ENCODE data around the gene IMMP1L. TPM values are rescaled to one million over a fixed set of nuclear protein-coding genes. Genes with fewer than 3 reads are reported as not detected.
A peak's percentile ranks its signal among the peaks of the same experiment; 100 is the strongest.

Gene IMMP1L
- total RNA-seq (14.8 and 16.8 TPM in 2 replicates), polyA plus RNA-seq (21.6 and 41.8 TPM in 2 replicates), polyA minus RNA-seq (11.6 and 12.1 TPM in 2 replicates), Bru-seq, nascent RNA (percentile 76 among the genes with signal in this experiment), BruChase-seq, experiment 1, labeled RNA remaining after a 6-hour chase (percentile 55 among the genes with signal in this experiment), BruChase-seq, experiment 2, labeled RNA remaining after a 2-hour chase (percentile 64 among the genes with signal in this experiment)
- 35.9 and 38.8 TPM in 2 replicates for polyA plus RNA-seq (2011; cell fraction: cytosol; rRNA removed)
- polyA plus RNA-seq (2011; cell fraction: nucleus; rRNA removed): 21.4 and 23.0 TPM in 2 replicates
- 14.5 and 18.8 TPM in 2 replicates for polyA plus RNA-seq (2012)
- polyA minus RNA-seq (2011; cell fraction: cytosol; rRNA and poly(A)+ RNA removed): 11.5 TPM
- polyA minus RNA-seq (2011; cell fraction: nucleus; rRNA and poly(A)+ RNA removed): 14.7 and 17.9 TPM in 2 replicates
- long read RNA-seq, transcript IMMP1L-213 (3 exons, 314 nt): major isoform, 16 of 42 reads
- long read RNA-seq, partial matches to known transcripts: 0 of 42 reads
- long read RNA-seq, other reads (novel, unspliced or antisense): 21 of 42 reads

DNA sequence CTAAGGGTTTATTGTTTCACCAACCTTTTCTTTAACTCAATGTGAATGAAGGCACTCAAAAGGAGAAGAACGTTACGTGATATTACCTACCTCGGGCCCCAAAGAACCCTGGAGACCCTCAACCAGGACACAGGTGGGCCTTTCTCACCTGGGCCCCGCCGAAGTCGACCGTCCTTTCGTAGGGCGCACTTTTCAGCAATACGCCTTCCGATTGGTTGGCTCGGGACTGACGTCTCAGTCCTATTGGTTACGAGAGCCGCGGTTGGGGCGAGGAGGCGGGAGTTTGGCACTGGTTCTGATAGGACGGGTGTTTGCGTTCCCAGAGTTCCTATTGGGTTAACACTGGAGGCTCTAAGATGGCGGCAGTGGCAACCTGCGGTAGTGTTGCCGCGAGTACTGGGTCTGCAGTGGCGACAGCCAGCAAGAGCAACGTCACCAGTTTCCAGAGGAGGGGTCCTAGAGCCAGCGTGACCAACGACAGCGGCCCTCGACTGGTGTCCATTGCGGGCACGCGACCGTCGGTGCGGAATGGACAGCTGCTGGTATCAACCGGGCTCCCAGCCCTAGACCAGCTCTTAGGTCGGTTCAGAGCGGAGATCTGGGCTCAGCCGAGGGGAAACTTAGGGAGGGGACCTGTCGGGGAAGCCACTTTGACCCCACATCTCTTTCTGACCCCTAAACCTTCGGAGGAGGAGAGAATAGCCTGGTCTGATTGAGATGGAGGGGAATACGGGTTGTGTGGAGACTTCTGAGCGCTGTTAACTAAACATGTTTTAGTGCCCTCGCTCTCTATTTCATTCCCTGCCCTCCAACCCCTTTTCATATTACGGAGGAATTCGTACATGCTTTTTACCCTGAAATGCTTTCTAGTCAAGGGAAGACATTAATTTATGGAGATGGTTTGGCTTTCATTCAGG is at the start of gene IMMP1L, which contains the start of gene ELP4:
IMMP1L (minus strand) TSS at position 194 of the 917 bp plus-strand sequence. CDS start 46,346 bp downstream, outside the sequence.
ELP4 (plus strand) TSS at position 339 of the 917 bp plus-strand sequence; CDS start at position 357, 18 bp downstream.
- H3K4me3 ChIP-seq (replicated peaks in 1 of 3; ENCODE audit: insufficient read depth in 1 of 3, low read depth in 1 of 3, low read length in 3 of 3): peak within 1 kb of the TSS; percentile 31 to 99 (median 98)
- TF ChIP-seq FOS (IDR thresholded peaks at IDR 0.05; ENCODE audit: borderline replicate concordance, insufficient read depth, low read length): no peak
- TF ChIP-seq POLR2AphosphoS5 (IDR thresholded peaks at IDR 0.05; ENCODE audit: insufficient read depth, low read depth, low read length): peak; percentile 49
- TF ChIP-seq POLR2A (IDR thresholded peaks at IDR 0.05; ENCODE audit: low read depth, low read length): peak; percentile 88
- no peaks in the 10 kb centered on the region for H4K20me1 ChIP-seq (replicated peaks; ENCODE audit: control insufficient read depth, extremely low read depth, insufficient read depth, low read length)
- FAIRE-seq (peak; percentile 90), DNase-seq (ENCODE audit: low read depth, low spot score) (peak; percentile 99)
- no peaks in the 10 kb centered on the region for H3K36me3 ChIP-seq (ENCODE audit: control insufficient read depth in 2 of 2, extremely low read depth in 1 of 2, insufficient read depth in 2 of 2, low read length in 2 of 2)
- H3K9me3 ChIP-seq (replicated peaks; ENCODE audit: control insufficient read depth, insufficient read depth, low read length): no peaks in the 10 kb centered on the region
- peak within 1 kb of the TSS; percentile 88 for H2AFZ ChIP-seq (ENCODE audit: low read depth, low read length)
- no peaks in the 10 kb centered on the region for H3K27me3 ChIP-seq (ENCODE audit: control insufficient read depth in 2 of 2, insufficient read depth in 2 of 2, low read length in 2 of 2)
- H3K9me1 ChIP-seq (replicated peaks; ENCODE audit: control insufficient read depth, extremely low read depth, insufficient read depth, low read length): no peaks in the 10 kb centered on the region
- peak within 1 kb of the TSS; percentile 71 for H3K9ac ChIP-seq (replicated peaks; ENCODE audit: extremely low read depth, insufficient read depth, low read length)
- POLR2A ChIA-PET: no interaction called here
- BruUV-seq (replicated peaks): TSS peak; percentile 58
- intact Hi-C loops (cut with micrococcal nuclease) (loop anchor here (5.0 kb wide), 2 partner anchors 293 to 578 kb away; no protein-coding TSS in a partner anchor), dilution Hi-C loops (cut with MboI; ENCODE audit: extremely low pct_ligation_motif_present, low sequenced_read_pairs) (no loop called here)
- CTCF ChIA-PET: interaction anchor here (0.9 to 1.4 kb wide), 4 partner anchors 49 to 449 kb away, joined by 3 read pairs; no protein-coding TSS in a partner anchor
- H3K4me2 ChIP-seq (ENCODE audit: insufficient read depth, low read length): peak within 1 kb of the TSS; percentile 98
- H3K27ac ChIP-seq (ENCODE audit: insufficient read depth, low read depth, low read length): peak within 1 kb of the TSS; percentile 16
- H3K4me1 ChIP-seq (ENCODE audit: control insufficient read depth, extremely low read depth, insufficient read depth, low read length): peaks cover 11% of the 10 kb centered on the region
- peaks cover 30% of the 10 kb centered on the region for H3K79me2 ChIP-seq (ENCODE audit: control insufficient read depth, insufficient read depth, low read length)

Measured in endothelial cell of umbilical vein (primary cell).